ENCODE data around the gene KCNJ6.

GRCh38 chr21:37564924-37565529, 351.2 kb downstream of the KCNJ6 start:
- TF ChIP-seq, protein P1, sequence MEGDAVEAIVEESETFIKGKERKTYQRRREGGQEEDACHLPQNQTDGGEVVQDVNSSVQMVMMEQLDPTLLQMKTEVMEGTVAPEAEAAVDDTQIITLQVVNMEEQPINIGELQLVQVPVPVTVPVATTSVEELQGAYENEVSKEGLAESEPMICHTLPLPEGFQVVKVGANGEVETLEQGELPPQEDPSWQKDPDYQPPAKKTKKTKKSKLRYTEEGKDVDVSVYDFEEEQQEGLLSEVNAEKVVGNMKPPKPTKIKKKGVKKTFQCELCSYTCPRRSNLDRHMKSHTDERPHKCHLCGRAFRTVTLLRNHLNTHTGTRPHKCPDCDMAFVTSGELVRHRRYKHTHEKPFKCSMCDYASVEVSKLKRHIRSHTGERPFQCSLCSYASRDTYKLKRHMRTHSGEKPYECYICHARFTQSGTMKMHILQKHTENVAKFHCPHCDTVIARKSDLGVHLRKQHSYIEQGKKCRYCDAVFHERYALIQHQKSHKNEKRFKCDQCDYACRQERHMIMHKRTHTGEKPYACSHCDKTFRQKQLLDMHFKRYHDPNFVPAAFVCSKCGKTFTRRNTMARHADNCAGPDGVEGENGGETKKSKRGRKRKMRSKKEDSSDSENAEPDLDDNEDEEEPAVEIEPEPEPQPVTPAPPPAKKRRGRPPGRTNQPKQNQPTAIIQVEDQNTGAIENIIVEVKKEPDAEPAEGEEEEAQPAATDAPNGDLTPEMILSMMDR (IDR thresholded peaks at IDR 0.05; ENCODE audit: insufficient read depth, low read length, poor library complexity, severe bottlenecking): no peak
- no peak for TF ChIP-seq EZH2phosphoT487 (conservative IDR thresholded peaks at IDR 0.05; ENCODE audit: low read length)

Data from SU-DHL-6 (cell line).